Esophagus (tissue), 2 donors: ENCODE data around the gene PCDHGA2. TPM values are rescaled to one million over a fixed set of nuclear protein-coding genes. Genes with fewer than 3 reads are reported as not detected.
"Not testable (repeated sequence)": the region's sequence is repeated elsewhere in the genome, so short reads cannot be mapped to it uniquely, and the experiment has no call there.

Source experiments
- H3K27ac ChIP-seq, 2 donors: one replicate each; pipeline ENCODE4 v1.5.1; 2013; ENCODE audit warnings: low read depth in 2 of 2, mild to moderate bottlenecking in 2 of 2, inconsistent platforms in 1 of 2, low read length in 1 of 2, moderate library complexity in 1 of 2
- H3K27me3 ChIP-seq, 2 donors: one replicate each; pipeline ENCODE4 v1.6.1; 2013; ENCODE audit warnings: low read length in 2 of 2, control low read depth in 1 of 2, mild to moderate bottlenecking in 1 of 2; ENCODE audit not compliant: insufficient read depth in 2 of 2, control insufficient read depth in 1 of 2
- H3K36me3 ChIP-seq, 2 donors: one replicate each; pipeline ENCODE4 v1.6.1; 2013; ENCODE audit warnings: low read length in 1 of 2; ENCODE audit not compliant: control insufficient read depth in 2 of 2, insufficient read depth in 2 of 2
- H3K4me1 ChIP-seq, 2 donors: one replicate each; pipeline ENCODE4 v1.6.1; 2013; ENCODE audit warnings: low read length in 1 of 2; ENCODE audit not compliant: control insufficient read depth in 2 of 2, insufficient read depth in 2 of 2
- H3K4me3 ChIP-seq, 2 donors: one replicate each; pipeline ENCODE4 v1.5.1; 2013; ENCODE audit warnings: low read length in 2 of 2, mild to moderate bottlenecking in 2 of 2, low read depth in 1 of 2, moderate library complexity in 1 of 2
- H3K9me3 ChIP-seq, 2 donors: one replicate each; pipeline ENCODE4 v1.6.1; 2013; ENCODE audit warnings: mild to moderate bottlenecking in 2 of 2, low read depth in 1 of 2, low read length in 1 of 2, moderate library complexity in 1 of 2; ENCODE audit not compliant: control insufficient read depth in 2 of 2, insufficient read depth in 1 of 2
- WGBS, 2 donors: extraction: QIAGEN DNeasy Blood & Tissue Kit; methylation state at CpG; one replicate each; pipeline ENCODE4 v1.1.7; 2013; 5-methylcytosine and 5-hydroxymethylcytosine counted together
- polyA plus RNA-seq, 2 donors: library from polyadenylated mRNA; stranded (reverse); fragments of 200-250 nt; gene quantifications; one replicate each; pipeline ENCODE4 v1.2.3, GENCODE V29; 2013
- donor health status: healthy with polysubstance abuse.
- donor health status: Bipolar disorder and iron deficiency.

PCDHGA2 gene
- polyA plus RNA-seq, result under 1 TPM; 0.14 to 0.27 TPM

DNA sequence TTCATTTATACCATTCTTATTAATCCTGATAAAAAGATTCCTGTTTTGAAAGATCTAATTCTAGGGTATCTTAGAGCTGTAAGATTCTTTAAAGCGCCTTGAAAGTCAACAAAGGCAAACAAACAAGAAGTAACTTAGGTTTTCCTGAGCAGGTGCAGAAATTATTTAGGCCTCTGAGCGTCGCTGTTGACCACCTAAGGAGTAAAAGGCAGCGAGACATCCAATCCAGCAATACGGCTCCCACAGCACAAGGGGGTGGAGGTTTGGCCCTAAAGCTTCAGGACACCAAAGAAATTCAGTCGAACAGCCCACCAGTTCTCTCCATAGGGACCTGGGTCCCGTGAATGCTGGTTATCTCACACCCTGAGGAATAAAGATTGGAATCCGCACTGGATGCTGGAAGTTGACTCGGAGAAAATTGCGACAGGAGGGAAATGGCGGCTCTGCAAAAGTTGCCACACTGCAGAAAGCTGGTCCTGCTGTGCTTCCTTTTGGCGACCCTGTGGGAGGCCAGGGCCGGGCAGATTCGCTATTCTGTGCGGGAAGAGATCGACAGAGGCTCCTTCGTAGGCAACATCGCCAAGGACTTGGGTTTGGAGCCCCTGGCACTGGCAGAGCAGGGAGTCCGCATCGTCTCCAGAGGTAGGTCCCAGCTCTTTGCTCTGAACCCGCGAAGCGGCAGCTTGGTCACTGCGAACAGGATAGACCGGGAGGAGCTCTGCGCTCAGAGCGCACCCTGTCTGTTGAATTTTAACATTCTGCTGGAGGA lies at the start of gene PCDHGA2:
PCDHGA2 (plus strand) TSS at position 223 of the 769 bp plus-strand sequence.
- Histone ChIP-seq H3K27me3 (peaks cover 0 to 11% of the 10 kb centered on the region in 2 donors), H3K27ac (no peak within 1 kb of the TSS), H3K4me3 (peak within 1 kb of the TSS; percentile 14 to 20), H3K9me3 (peaks cover 15 to 29% of the 10 kb centered on the region in 2 donors), H3K4me1 (no peaks in the 10 kb centered on the region), H3K36me3 (no peaks in the 10 kb centered on the region)
- WGBS, 2 donors, result 15 to 17% methylated on average over 27 of the region's 27 CpGs

- no peaks in the 10 kb centered on the region for H3K4me1 ChIP-seq
- H3K4me3 ChIP-seq, result no peak overlapping the region
- H3K27ac ChIP-seq, result no peak overlapping the region
- WGBS, 2 donors, result 74 to 86% methylated on average over 4 of the region's 4 CpGs
- H3K9me3 ChIP-seq, result peaks cover 15 to 20% of the 10 kb centered on the region in 2 donors
- no peaks in the 10 kb centered on the region for H3K36me3 ChIP-seq
- no peaks in the 10 kb centered on the region for H3K27me3 ChIP-seq
These were observed 40.2 kb upstream of the PCDHGA2 start for GRCh38 chr5:141298376-141298775.

GRCh38 chr5:141303756-141304155 lies 34.8 kb upstream of the PCDHGA2 start, which contains the start of gene SLC25A2:
Gene SLC25A2, minus strand, starts transcription at chr5:141304049. Its CDS starts 184 bp downstream, at chr5:141303865.
- no peaks in the 10 kb centered on the region for H3K4me1 ChIP-seq
- H3K27ac ChIP-seq, result no peak within 1 kb of the TSS
- H3K36me3 ChIP-seq, result no peaks in the 10 kb centered on the region
- H3K4me3 ChIP-seq, result no peak within 1 kb of the TSS
- H3K27me3 ChIP-seq, result no peaks in the 10 kb centered on the region
- WGBS, 2 donors, result 43 to 52% methylated on average over 36 of the region's 36 CpGs
- H3K9me3 ChIP-seq, result peaks cover 15 to 37% of the 10 kb centered on the region in 2 donors

DNA sequence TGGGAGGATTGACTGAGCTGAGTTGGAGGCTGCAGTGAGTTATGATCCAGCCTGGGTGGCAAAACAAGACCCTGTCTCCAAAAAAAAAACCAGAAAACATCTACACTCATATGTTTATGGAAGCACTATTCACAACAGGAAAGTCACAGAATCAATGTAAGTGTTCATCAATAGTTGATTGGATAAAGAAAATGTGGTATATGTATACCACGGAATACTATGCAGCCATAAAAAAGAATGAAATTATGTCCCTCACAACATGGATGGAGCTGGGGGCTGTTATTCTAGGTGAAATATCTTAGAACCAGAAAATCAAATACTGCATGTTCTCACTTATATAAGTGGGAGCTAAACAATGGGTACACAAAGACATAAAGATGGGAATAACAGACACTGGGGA lies 31.9 kb upstream of the PCDHGA2 start:
- Histone ChIP-seq H3K4me3 (no peak overlapping the region), H3K4me1 (no peaks in the 10 kb centered on the region), H3K27me3 (no peaks in the 10 kb centered on the region), H3K36me3 (no peaks in the 10 kb centered on the region), H3K27ac (no peak overlapping the region), H3K9me3 (peaks cover 15 to 36% of the 10 kb centered on the region in 2 donors)
- 96 to 97% methylated on average over 1 of the region's 1 CpG for WGBS, 2 donors

- Histone ChIP-seq H3K9me3 (peaks cover 13 to 15% of the 10 kb centered on the region in 2 donors), H3K4me3 (no peak overlapping the region), H3K27ac (no peak overlapping the region), H3K36me3 (peaks cover 0 to 2% of the 10 kb centered on the region in 2 donors), H3K4me1 (no peaks in the 10 kb centered on the region), H3K27me3 (no peaks in the 10 kb centered on the region)
These were observed 24.8 kb upstream of the PCDHGA2 start for GRCh38 chr5:141313711-141314110.

GRCh38 chr5:141316963-141317362 lies 21.6 kb upstream of the PCDHGA2 start:
- WGBS, 2 donors, result 86 to 94% methylated on average over 4 of the region's 4 CpGs
- H3K4me1 ChIP-seq, H3K27ac ChIP-seq, H3K27me3 ChIP-seq, H3K36me3 ChIP-seq, H3K4me3 ChIP-seq: not testable (repeated sequence)
- peaks cover 20% of the 10 kb centered on the region in 2 donors for H3K9me3 ChIP-seq

DNA sequence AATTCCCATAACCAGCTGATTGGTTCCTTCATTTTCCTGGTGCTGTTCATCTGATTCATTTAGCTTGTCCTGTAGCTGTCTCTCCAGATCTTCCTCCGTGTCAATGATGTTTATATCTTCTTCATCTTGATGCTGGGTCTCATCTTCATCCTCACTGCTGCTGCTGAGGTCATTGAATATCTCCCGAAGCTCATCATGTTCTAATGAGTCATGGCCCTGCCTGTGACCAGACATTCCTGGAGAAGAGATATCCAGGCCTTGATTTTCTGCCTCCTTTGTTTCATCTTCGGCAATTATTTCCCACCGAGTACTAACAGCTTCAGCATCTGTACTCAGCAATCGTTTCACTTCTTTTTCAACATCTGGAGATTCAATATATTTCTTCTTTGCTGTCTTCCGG lies 19.4 kb upstream of the PCDHGA2 start:
- WGBS, 2 donors, result 98 to 99% methylated on average over 6 of the region's 6 CpGs
- no peak overlapping the region for H3K27ac ChIP-seq
- peaks cover 4 to 5% of the 10 kb centered on the region in 2 donors for H3K36me3 ChIP-seq

GRCh38 chr5:141319699-141320098 lies 18.9 kb upstream of the PCDHGA2 start:
- no peaks in the 10 kb centered on the region for H3K27me3 ChIP-seq
- 75 to 77% methylated on average over 5 of the region's 5 CpGs for WGBS, 2 donors
- H3K36me3 ChIP-seq, result peaks cover 4 to 5% of the 10 kb centered on the region in 2 donors
- no peak overlapping the region for H3K27ac ChIP-seq
- peaks cover 0 to 2% of the 10 kb centered on the region in 2 donors for H3K4me1 ChIP-seq
- peak overlapping the region in 1 of 2 donors; percentile 77 for H3K4me3 ChIP-seq
- H3K9me3 ChIP-seq, result peaks cover 14 to 23% of the 10 kb centered on the region in 2 donors

More for the DNA sequence above, 19.4 kb upstream of the PCDHGA2 start:
- Histone ChIP-seq H3K27me3 (no peaks in the 10 kb centered on the region), H3K9me3 (peaks cover 14 to 23% of the 10 kb centered on the region in 2 donors), H3K4me1 (peaks cover 0 to 2% of the 10 kb centered on the region in 2 donors), H3K4me3 (peak overlapping the region in 1 of 2 donors; percentile 77)

- Histone ChIP-seq H3K9me3 (peaks cover 10 to 20% of the 10 kb centered on the region in 2 donors), H3K36me3 (peaks cover 4 to 5% of the 10 kb centered on the region in 2 donors), H3K4me1 (peaks cover 0 to 2% of the 10 kb centered on the region in 2 donors), H3K27me3 (no peaks in the 10 kb centered on the region), H3K27ac (peak within 1 kb of the TSS; percentile 93 to 95), H3K4me3 (peak within 1 kb of the TSS; percentile 74 to 77)
- WGBS, 2 donors, result 2% methylated on average over 67 of the region's 67 CpGs
These were observed 18.1 kb upstream of the PCDHGA2 start, which contains the start of gene TAF7 for GRCh38 chr5:141320225-141321169. Gene TAF7, minus strand, starts transcription at chr5:141320784. Its CDS starts 740 bp downstream, at chr5:141320044.
